HEK293 (cell line): ENCODE results near the gene KIAA0232.

ENCODE experiments used
- MEIS1 ChIP-seq: sonication (generic); formaldehyde crosslinking; IDR thresholded peaks from 2 replicates; pipeline ENCODE4 v1.8.1; 2022; ENCODE audit warnings: missing genetic modification reagents, mild to moderate bottlenecking, borderline replicate concordance
- REST ChIP-seq: fragments of 450-650 bp; formaldehyde crosslinking; IDR thresholded peaks from 2 replicates; pipeline ENCODE4 v1.5.1; 2016; ENCODE audit warnings: missing biosample characterization, missing genetic modification characterization
- ZBTB11 ChIP-seq: fragments of 450-650 bp; formaldehyde crosslinking; conservative IDR thresholded peaks from 2 replicates; pipeline ENCODE4 v1.5.1; 2016; ENCODE audit warnings: low read depth, missing biosample characterization, missing genetic modification characterization
- ZEB2 ChIP-seq: fragments of 450-650 bp; formaldehyde crosslinking; IDR thresholded peaks from 2 replicates; pipeline ENCODE4 v1.5.1; 2016; ENCODE audit warnings: missing biosample characterization, missing genetic modification characterization
- ZFP69B ChIP-seq: fragments of 450-650 bp; formaldehyde crosslinking; IDR thresholded peaks from 2 replicates; pipeline ENCODE4 v1.5.1; 2016; ENCODE audit warnings: missing biosample characterization, missing genetic modification characterization
- ZNF202 ChIP-seq: fragments of 450-650 bp; formaldehyde crosslinking; IDR thresholded peaks from 2 replicates; pipeline ENCODE4 v1.5.1; 2016; ENCODE audit warnings: missing biosample characterization, missing genetic modification characterization, borderline replicate concordance
- ZNF274 ChIP-seq, 2 experiments: fragments of 200-500 bp in 1 of 2; fragments of 450-650 bp in 1 of 2; sonication (Bioruptor generic) in 1 of 2; formaldehyde crosslinking in 1 of 2; IDR thresholded peaks; 2 replicates each; pipeline versions ENCODE4 v1.5.1 to v1.6.1; 2014 to 2016; ENCODE audit warnings: borderline replicate concordance in 1 of 2, inconsistent platforms in 1 of 2, low read length in 1 of 2, missing biosample characterization in 1 of 2, missing genetic modification characterization in 1 of 2
- ZNF311 ChIP-seq: fragments of 450-650 bp; formaldehyde crosslinking; IDR thresholded peaks from 2 replicates; pipeline ENCODE4 v1.5.1; 2017; ENCODE audit warnings: missing biosample characterization, missing genetic modification characterization, borderline replicate concordance
- ZNF549 ChIP-seq: fragments of 450-650 bp; IDR thresholded peaks from 2 replicates; pipeline ENCODE4 v1.5.1; 2018; ENCODE audit warnings: missing biosample characterization, missing genetic modification characterization, mild to moderate bottlenecking, inconsistent platforms, moderate library complexity
- ZNF561 ChIP-seq: fragments of 450-650 bp; IDR thresholded peaks from 2 replicates; pipeline ENCODE4 v1.5.1; 2018; ENCODE audit warnings: missing biosample characterization, missing genetic modification characterization, borderline replicate concordance
- ZNF600 ChIP-seq: fragments of 450-650 bp; formaldehyde crosslinking; IDR thresholded peaks from 2 replicates; pipeline ENCODE4 v1.5.1; 2016; ENCODE audit warnings: missing biosample characterization, missing genetic modification characterization
- ZNF660 ChIP-seq: fragments of 450-650 bp; IDR thresholded peaks from 2 replicates; pipeline ENCODE4 v1.5.1; 2018; ENCODE audit warnings: missing biosample characterization, mild to moderate bottlenecking, missing genetic modification characterization
- TF ChIP-seq, protein P1 (sequence below): fragments of 450-650 bp; formaldehyde crosslinking; IDR thresholded peaks from 2 replicates; pipeline ENCODE4 v1.5.1; 2016; ENCODE audit warnings: missing biosample characterization, missing genetic modification characterization

DNA sequence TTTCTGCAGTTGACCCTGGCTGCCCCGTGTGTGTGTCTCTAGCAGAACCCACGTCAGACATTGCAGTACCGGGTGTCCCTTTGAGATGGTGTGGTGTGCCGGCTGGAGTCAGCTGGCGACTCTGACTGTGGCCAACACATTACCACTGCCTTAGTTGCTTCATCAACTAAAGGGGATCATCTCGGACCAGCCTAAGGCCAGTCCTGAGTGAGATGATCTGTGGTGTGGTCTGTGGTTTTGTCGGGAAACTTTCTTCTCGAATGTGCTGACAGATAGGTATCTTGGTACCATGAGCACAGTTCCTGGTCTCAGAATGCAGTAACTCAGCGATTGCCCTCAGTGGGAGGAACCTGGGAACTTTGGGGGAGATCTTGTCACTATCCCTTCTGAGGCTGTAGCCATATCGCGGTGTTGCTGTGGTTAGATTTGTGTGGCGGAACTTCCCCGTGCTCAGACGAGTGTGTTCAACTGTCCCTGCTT lies 142.9 kb downstream of the KIAA0232 start:
- TF ChIP-seq ZNF311 (tag by site-specific recombination) (no peak), ZNF561 (no peak), REST (tag by site-specific recombination) (no peak), MEIS1 (CRISPR knock-in tag) (no peak), ZNF274 (IDR thresholded peaks at IDR 0.05; ENCODE audit: low read length) (no peak), ZNF274 (tag by site-specific recombination; IDR thresholded peaks at IDR 0.05; ENCODE audit: borderline replicate concordance) (no peak), ZNF202 (no peak), ZNF549 (tag by site-specific recombination) (no peak), ZNF660 (no peak), ZEB2 (tag by site-specific recombination) (no peak), ZNF600 (no peak), ZBTB11 (tag by site-specific recombination) (no peak), ZFP69B (tag by site-specific recombination) (no peak)
- TF ChIP-seq, protein P1, sequence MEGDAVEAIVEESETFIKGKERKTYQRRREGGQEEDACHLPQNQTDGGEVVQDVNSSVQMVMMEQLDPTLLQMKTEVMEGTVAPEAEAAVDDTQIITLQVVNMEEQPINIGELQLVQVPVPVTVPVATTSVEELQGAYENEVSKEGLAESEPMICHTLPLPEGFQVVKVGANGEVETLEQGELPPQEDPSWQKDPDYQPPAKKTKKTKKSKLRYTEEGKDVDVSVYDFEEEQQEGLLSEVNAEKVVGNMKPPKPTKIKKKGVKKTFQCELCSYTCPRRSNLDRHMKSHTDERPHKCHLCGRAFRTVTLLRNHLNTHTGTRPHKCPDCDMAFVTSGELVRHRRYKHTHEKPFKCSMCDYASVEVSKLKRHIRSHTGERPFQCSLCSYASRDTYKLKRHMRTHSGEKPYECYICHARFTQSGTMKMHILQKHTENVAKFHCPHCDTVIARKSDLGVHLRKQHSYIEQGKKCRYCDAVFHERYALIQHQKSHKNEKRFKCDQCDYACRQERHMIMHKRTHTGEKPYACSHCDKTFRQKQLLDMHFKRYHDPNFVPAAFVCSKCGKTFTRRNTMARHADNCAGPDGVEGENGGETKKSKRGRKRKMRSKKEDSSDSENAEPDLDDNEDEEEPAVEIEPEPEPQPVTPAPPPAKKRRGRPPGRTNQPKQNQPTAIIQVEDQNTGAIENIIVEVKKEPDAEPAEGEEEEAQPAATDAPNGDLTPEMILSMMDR (tag by site-specific recombination), result no peak
